ENCODE measurements around the gene CIROP. TPM values are rescaled to one million over a fixed set of nuclear protein-coding genes. Genes with fewer than 3 reads are reported as not detected.

Gene CIROP
- polyA plus RNA-seq, 3 donors = 0.08 TPM; not detected in 2

- peak; percentile 99 to 100 (median 99) for DNase-seq (ENCODE audit: low read depth in 3 of 3, low spot score in 2 of 3)
Observed at GRCh38 chr14:23095196-23096108, 9.3 kb downstream of the CIROP start, which contains the start of gene C14orf119. TSS of gene C14orf119 (plus strand) at chr14:23095505. CDS start at chr14:23097659, 2,154 bp downstream.

DNA sequence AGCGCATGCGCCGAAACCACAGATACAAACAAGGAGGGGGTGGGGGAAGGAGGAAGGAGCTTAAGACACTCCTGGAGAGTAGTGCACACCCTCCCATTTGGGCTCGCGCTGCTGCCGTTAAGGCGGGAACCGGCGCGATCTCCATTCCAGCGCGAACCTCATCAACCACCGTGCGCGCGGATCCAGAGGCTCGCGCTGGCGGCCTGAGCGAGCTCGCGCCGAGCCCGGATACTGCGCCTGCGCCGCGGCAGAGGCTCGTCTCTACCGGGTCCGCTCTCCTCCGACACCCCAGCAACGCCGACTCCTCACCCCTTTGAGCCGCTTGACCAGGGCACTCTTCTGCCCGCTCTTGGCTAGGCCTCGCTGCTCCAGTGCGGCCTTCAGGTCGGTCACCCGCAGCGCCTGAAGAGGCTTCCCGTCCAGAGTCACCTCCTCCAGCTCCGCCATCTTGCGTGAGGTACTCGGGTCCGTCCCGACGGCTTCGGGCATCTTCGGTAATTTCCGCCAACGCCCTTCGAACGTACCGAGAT, 10.1 kb downstream of the CIROP start, which contains the start of gene ACIN1:
ACIN1 (minus strand) TSS at position 471 of the 530 bp plus-strand sequence; CDS start at position 447, 24 bp downstream.
- peak; percentile 80 to 84 (median 81) for DNase-seq (ENCODE audit: low read depth in 3 of 3, low spot score in 2 of 3)

DNA sequence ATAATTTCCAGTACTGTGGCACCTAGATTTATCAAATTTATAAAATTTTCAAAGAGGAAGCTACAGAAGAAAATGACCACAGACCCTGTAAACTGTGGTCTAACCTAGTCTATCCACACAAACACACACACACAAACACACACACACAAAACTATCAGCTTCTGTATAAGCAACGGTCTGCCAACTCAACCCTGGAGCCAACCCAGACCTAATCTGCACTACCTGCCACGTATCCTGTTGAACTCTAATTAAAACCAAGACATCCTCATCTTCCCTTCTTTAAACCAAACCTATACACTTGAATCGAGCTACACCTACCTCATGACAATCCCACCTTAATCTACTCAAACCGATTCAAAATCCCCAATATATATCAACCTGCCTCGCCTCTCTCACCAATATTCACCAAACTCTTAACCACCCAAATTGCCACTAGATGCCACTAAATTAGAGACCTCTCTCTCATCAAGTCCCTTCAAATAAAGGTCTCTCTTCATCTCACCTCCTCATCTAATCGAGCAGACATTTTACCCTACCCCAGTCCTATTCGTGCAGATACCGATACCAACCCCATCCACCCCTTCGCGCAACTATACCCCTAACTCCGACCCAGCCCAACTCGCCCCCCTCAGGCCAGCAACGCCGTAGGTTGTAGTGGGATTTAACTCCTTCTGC, 10.7 kb downstream of the CIROP start:
- DNase-seq (ENCODE audit: low read depth in 3 of 3, low spot score in 2 of 3) = no peak

DNA sequence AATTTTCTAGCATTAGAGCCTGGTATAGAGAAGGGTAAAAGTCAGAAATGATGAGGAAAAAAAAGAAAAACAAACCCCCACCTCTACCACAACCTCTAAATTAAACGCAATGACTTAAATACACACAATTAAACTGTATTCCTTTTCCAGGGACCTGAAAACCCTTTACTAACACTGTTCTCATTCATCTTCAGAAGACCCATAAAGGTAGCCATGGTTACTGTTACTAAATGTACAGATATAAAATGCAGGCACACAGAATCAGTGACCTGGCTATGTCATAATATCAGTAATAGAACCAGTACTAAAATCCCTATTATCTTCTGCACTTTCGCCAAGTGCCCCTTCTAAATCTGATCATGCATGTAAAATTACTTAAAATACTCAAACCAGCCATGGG, 11.3 kb downstream of the CIROP start:
- DNase-seq (ENCODE audit: low read depth in 3 of 3, low spot score in 2 of 3) = no peak

GRCh38 chr14:23093104-23093503, 11.7 kb downstream of the CIROP start:
- DNase-seq (ENCODE audit: low read depth in 3 of 3, low spot score in 2 of 3) = no peak

GRCh38 chr14:23091294-23092225, 13.2 kb downstream of the CIROP start:
- no peak for DNase-seq (ENCODE audit: low read depth in 3 of 3, low spot score in 2 of 3)

DNA sequence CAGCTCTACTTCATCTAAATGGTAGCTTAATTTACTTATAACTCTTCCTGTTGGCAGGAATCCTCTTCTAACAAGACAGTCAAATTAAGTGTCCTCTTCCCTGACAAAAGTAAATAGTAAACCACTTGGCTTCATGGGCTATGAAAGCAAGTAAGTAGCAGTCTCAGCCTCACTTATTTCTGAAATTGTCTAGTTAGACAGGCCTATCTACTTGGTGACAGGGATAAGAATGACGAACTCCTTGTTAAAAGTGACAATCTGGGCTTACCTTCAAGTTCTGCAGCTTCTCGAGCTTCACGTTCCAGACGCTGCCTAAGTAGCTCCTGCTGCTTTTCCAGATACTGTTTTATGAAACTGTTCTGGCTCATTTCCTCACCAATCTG, 14.5 kb downstream of the CIROP start:
- no peak for DNase-seq (ENCODE audit: low read depth in 3 of 3, low spot score in 2 of 3)

DNA sequence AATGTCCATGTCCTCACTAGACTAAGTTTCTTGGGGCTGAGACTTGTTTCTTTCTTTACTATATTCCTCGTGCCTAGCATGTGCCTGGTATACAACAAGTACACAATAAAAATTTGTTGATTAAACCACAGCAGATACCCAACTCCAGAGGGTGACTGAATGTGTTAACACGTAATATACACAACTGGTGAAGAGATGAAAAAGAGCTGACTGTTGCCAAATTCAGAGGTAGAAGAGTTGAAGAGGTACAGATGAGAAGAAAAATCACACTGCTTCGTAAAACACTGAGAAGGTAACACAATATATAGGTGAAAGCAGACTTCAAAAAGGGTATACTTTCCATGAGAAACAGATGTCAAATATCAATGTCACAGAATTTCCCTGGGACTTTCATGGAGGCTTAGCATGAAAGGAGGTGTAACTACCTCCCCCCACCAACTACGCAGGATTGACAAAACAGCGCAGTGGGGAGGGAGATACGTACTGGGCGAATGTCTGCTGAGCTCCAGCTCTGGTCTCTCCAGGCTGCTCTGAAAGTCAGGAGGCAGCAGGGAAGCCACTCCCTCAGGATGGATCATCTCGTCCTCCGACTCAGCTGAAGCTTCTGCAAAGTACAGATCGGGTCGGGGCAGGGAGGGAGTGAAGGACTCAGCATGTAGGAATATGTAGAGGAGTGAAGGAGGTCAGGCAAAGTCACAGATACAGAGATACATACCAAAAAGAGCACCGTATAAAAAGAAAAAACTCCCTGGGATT, 15.1 kb downstream of the CIROP start:
- no peak for DNase-seq (ENCODE audit: low read depth in 3 of 3, low spot score in 2 of 3)

DNA sequence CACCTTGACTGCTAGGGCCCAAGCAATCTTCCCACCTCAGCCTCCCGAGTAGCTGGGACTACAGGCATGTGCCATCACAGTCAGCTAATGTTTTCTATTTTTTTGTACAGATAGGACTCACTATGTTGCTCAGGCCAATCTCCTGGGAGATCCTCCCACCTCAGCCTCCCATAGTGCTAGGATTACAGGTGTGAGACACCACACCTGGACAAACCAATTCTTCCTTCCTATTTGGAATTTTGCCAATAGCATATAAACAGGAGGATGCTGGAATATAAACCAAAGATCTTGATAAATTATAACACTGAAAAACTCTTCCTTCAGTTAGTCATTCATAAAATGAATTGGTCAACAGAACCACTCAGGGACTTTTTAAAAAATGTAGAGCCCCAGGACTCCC, 18.2 kb downstream of the CIROP start:
- DNase-seq (ENCODE audit: low read depth in 3 of 3, low spot score in 2 of 3) = no peak

DNA sequence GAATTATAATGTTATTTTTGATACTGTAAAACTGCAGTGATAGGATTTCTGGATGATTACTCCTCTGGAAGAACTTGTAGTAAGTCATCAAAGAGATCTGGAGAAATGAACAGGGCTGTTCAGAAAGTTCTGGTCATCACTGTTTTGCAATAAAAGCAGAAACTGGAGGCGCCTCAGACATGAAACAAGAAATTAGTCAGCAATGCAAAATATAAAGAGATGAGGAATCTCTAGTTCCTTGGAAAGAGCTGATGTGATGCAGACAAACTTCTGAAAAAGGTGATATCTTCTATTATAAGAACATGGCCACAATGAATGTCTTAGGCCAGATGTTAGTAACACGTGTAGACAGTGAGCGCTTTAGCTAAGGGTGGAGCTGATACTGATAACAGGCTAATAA, 19.3 kb downstream of the CIROP start:
- DNase-seq (ENCODE audit: low read depth in 3 of 3, low spot score in 2 of 3) = no peak

DNA sequence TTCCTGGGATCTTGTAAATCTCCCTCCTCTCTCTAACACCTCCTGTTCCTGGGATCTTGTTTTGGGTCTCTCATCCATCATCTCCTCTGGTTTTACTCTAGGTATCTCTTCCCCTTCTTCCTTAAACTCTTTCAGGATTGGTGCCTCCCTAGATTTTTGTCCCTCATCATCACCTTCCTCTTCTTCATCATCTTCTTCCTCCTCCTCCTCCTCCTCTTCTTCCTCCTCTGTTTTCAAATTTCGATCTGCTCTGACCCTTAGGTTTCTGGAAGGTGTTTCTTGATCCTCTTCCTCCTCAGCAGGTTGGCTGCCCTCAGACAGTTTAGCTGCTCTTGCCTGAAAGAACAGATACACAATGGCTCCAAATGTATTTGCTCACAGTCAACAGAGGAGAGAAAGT, 24.3 kb downstream of the CIROP start:
- DNase-seq (ENCODE audit: low read depth in 3 of 3, low spot score in 2 of 3) = no peak

GRCh38 chr14:23079716-23080115, 25.1 kb downstream of the CIROP start:
- no peak for DNase-seq (ENCODE audit: low read depth in 3 of 3, low spot score in 2 of 3)

- no peak for DNase-seq (ENCODE audit: low read depth in 3 of 3, low spot score in 2 of 3)
Observed at GRCh38 chr14:23078692-23079116, 26.1 kb downstream of the CIROP start.

DNA sequence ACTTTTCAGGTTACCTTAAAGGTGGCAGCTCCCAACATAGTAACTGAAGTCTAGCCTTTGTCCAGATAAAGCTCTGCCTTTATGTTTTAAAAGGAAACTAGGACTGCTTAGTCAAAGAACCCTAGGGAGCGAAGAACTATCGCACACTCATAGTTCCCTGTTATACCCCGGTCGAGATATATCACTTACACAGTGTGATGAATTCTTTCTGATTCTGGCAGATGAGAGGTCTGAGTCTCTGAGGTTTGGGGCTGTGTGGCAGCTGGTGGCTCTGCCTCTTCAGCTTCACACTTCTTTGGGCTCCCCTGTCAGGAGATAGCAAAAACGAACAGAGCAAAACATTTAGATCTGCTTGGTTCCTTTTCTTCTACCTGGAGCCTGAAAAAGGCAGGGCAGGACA, 26.8 kb downstream of the CIROP start:
- no peak for DNase-seq (ENCODE audit: low read depth in 3 of 3, low spot score in 2 of 3)

GRCh38 chr14:23076785-23077408, 27.9 kb downstream of the CIROP start:
- no peak for DNase-seq (ENCODE audit: low read depth in 3 of 3, low spot score in 2 of 3)

DNA sequence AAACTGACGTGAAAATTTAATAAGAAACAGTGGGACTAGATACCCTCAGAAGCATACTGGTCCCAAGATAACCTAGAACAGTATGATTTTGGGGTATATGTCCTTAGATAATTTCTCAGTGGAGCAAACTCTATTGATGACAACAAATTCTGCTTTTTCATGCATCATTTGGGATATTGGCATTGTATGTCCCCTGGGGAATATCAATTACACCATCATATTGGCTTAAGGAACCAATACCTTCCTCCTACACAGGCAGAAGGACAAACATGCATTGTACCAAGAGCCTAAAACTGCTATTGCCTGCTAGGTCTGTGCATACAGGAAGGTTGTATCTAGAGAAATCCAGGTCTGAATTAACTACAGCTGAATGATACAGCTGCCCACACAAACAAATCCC, 29.9 kb downstream of the CIROP start:
- DNase-seq (ENCODE audit: low read depth in 3 of 3, low spot score in 2 of 3) = no peak

DNA sequence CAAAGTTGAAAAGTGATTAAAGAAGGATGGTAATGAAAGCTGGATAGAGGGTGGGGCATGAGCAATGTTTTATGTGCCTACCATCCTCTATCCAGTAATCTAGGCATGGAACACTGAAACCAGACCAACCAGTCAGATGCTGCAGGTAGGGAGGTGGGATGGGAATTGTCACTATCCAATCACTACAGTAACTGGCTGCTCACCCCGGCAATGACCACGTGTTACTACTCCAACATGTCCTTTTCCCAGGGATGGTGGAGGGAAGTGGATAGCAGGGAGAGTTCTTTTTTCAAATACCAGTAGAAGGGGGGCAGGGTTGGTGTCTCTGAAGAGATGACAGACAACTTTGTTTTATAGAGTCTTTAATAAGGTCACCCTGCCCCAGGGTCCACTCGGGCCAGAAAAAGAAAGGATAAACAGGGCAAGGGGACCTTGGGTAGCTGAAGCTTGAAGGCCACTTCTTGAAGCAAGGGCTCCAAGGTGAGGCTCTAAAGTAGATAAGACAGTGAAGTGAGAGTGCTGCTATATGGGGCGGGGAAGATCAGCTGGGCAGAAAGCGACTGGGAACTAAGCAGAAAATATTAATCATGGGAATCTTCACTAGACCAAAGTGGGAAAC, 32.8 kb downstream of the CIROP start:
- no peak for DNase-seq (ENCODE audit: low read depth in 3 of 3, low spot score in 2 of 3)

DNA sequence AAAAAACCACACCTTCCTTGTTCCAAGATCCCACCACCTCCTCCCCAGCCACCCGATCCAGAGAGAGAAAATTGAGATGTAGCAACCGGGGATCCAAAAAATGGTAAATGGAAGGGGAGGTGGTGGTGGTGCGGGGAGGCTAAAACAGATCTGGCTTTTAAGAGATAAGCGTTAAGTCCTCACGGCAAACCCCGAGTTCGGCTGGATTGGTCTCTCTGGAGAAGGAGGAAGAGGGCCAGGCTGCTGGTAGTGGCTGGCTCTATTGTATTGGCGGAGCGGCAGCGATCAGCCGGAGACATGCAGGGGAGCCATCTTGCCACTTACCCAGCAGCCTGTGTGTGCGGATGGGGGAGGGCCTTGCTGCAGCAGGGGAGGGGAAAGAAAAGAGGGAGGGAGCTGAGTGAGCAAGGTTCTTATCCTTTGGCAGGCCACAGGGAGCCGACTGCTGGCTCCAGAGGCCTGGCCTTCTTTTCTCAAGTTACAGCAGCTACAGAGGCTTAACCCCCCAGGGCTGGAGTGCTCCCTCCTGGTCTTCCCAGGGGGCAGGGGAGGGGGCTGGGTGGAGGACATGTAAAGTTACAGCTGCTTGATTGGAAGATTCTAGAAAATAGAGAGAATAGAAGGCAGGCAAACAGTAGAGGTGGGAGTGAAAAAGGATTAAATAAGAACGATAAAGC, 33.4 kb downstream of the CIROP start:
- peak; percentile 65 to 81 (median 80) for DNase-seq (ENCODE audit: low read depth in 3 of 3, low spot score in 2 of 3)
